ENCODE data around the gene NPFF.

The NPFF gene

GRCh38 chr12:53513712-53514410, 6.6 kb upstream of the NPFF start:
- DNase-seq: no peak

GRCh38 chr12:53510181-53510812, 3.0 kb upstream of the NPFF start:
- DNase-seq: no peak

- DNase-seq: peak; percentile 67
These were observed 1.4 kb upstream of the NPFF start for GRCh38 chr12:53508534-53509170.

- DNase-seq: no peak
These were observed 260 bp upstream of the NPFF start for GRCh38 chr12:53507603-53507885.

- DNase-seq: no peak
These were observed 866 bp downstream of the NPFF start for GRCh38 chr12:53506450-53506785.

- no peak for DNase-seq
These were observed 1.5 kb downstream of the NPFF start for GRCh38 chr12:53505555-53506449.

- DNase-seq: no peak
These were observed 2.2 kb downstream of the NPFF start for GRCh38 chr12:53505086-53505485.

GRCh38 chr12:53504004-53504920, 3.0 kb downstream of the NPFF start:
- no peak for DNase-seq

- DNase-seq: no peak
These were observed 4.1 kb downstream of the NPFF start for GRCh38 chr12:53502983-53503728.

- DNase-seq: no peak
These were observed 5.0 kb downstream of the NPFF start for GRCh38 chr12:53502331-53502730.

GRCh38 chr12:53501615-53502181, 5.6 kb downstream of the NPFF start:
- no peak for DNase-seq

GRCh38 chr12:53500776-53501614, 6.3 kb downstream of the NPFF start, which contains the start of gene TARBP2:
TSS of gene TARBP2 (plus strand) at chr12:53501283. CDS start at chr12:53501409, 126 bp downstream.
- DNase-seq: peak; percentile 99

- DNase-seq: peak; percentile 67
These were observed 7.0 kb downstream of the NPFF start for GRCh38 chr12:53500142-53500775.

GRCh38 chr12:53499266-53500141, 7.8 kb downstream of the NPFF start, which contains the start of gene MAP3K12:
TSS of gene MAP3K12 (minus strand) at chr12:53499458. CDS start at chr12:53487391, 12,067 bp downstream.
- peak; percentile 29 for DNase-seq

GRCh38 chr12:53498235-53498630, 9.1 kb downstream of the NPFF start:
- DNase-seq: no peak

- DNase-seq: no peak
These were observed 9.8 kb downstream of the NPFF start for GRCh38 chr12:53497461-53497860.

- no peak for DNase-seq
These were observed 10.6 kb downstream of the NPFF start for GRCh38 chr12:53496752-53497032.

GRCh38 chr12:53495903-53496751, 11.2 kb downstream of the NPFF start:
- no peak for DNase-seq
